Thyroid gland (tissue), 4 donors: ENCODE results near the gene BNIP5.

Source experiments
- CTCF ChIP-seq, 6 experiments: fragments of 200-600 bp in 3 of 6; fragments of 450-650 bp in 3 of 6; sonication (generic) in 3 of 6; IDR thresholded peaks; one replicate each; pipeline ENCODE4 v1.5.1; 2016 to 2019; ENCODE audit warnings: antibody characterized with exemption in 6 of 6, mild to moderate bottlenecking in 2 of 6, inconsistent platforms in 1 of 6, moderate library complexity in 1 of 6
- POLR2A ChIP-seq, 2 donors: fragments of 450-650 bp; IDR thresholded peaks; one replicate each; pipeline ENCODE4 v1.6.1; 2017; ENCODE audit warnings: antibody characterized with exemption in 2 of 2, mild to moderate bottlenecking in 2 of 2, moderate library complexity in 1 of 2

- TF ChIP-seq POLR2A (IDR thresholded peaks at IDR 0.05) = no peak
- TF ChIP-seq CTCF (IDR thresholded peaks at IDR 0.05) = no peak
These were observed 8.1 kb downstream of the BNIP5 start for GRCh38 chr6:36328600-36328999.
